Pancreas (tissue), 10 donors: Measurements from ENCODE around the gene ZFYVE26. TPM values are rescaled to one million over a fixed set of nuclear protein-coding genes. Genes with fewer than 3 reads are reported as not detected.

Experiments used
- ATAC-seq, 4 donors: fragments of 200-7000 bp; cut with Tn5 transposase; one replicate each; pipeline versions ENCODE4 v1.8.0 to v1.9.1; 2020; ENCODE audit warnings: mild to moderate bottlenecking in 4 of 4, moderate library complexity in 4 of 4
- DNase-seq, 6 donors: peaks; one replicate each; pipeline ENCODE4 v3.0.0-alpha.2; 2020
- FAIRE-seq: peaks from 2 replicates; lab custom pipeline; 2012; peaks lifted over from hg19 to GRCh38; lab: Jason Lieb, UNC
- H3K27ac ChIP-seq, 4 donors: fragments of 200-600 bp; sonication (generic); 1 replicate in 3 of 4; 2 replicates in 1 of 4; pipeline versions ENCODE4 v1.5.0 to v1.8.0; 2020
- H3K27me3 ChIP-seq, 4 donors: fragments of 200-600 bp; one replicate each; pipeline ENCODE4 v1.8.0; 2021
- H3K36me3 ChIP-seq, 3 donors: fragments of 200-600 bp; sonication (generic) in 1 of 3; one replicate each; pipeline versions ENCODE4 v1.5.0 to v1.8.0; 2020 to 2021
- H3K4me1 ChIP-seq, 3 donors: fragments of 200-600 bp; one replicate each; pipeline ENCODE4 v1.8.0; 2021
- H3K4me3 ChIP-seq, 4 donors: fragments of 200-600 bp; sonication (generic) in 2 of 4; one replicate each; pipeline versions ENCODE4 v1.5.0 to v1.8.0; 2020 to 2021
- H3K9me3 ChIP-seq, 4 donors: fragments of 200-600 bp; one replicate each; pipeline ENCODE4 v1.8.0; 2021
- CTCF ChIP-seq, 4 donors: fragments of 200-600 bp; sonication (generic) in 3 of 4; IDR thresholded peaks; one replicate each; pipeline versions ENCODE4 v1.5.0 to v1.8.0; 2021; ENCODE audit warnings: antibody characterized with exemption in 4 of 4
- WGBS, 2 donors: extraction: QIAGEN DNeasy Blood & Tissue Kit; methylation state at CpG; one replicate each; pipeline ENCODE4 v1.1.7; 2013; 5-methylcytosine and 5-hydroxymethylcytosine counted together
- intact Hi-C, 3 donors: fragments of 100-400 bp; cut with DNase I; formaldehyde crosslinking; loops; one replicate each; pipeline versions ENCODE4 v1.11.1 to v1.14.2; 2022
- polyA plus RNA-seq, 2 donors: library from polyadenylated mRNA; stranded (reverse); fragments of 200-250 nt; gene quantifications; one replicate each; pipeline ENCODE4 v1.2.3, GENCODE V29; 2013
- total RNA-seq, 6 donors: library from RNA; stranded (reverse); fragmentation: NEBNext Ultra II Directional in 4 of 6; extraction: Animal tissue kit (Norgen Biotek cat#: 25700) in 4 of 6; gene quantifications; one replicate each; pipeline versions ENCODE4 v1.2.1 to v1.2.4, GENCODE V29; 2021 to 2023
- donor health status: healthy with polysubstance abuse.
- donor health status: DM: no; HTN: no; CAD: no; lungs with moderate emphysema.
- donor health status: DM: no; HTN: no; CAD: no.
- donor health status: control.
- donor health status: control.
- donor health status: Bipolar disorder and iron deficiency.
- donor health status: DM: yes; HTN: yes; CAD: no.
- donor health status: DM: no; HTN: no; CAD: no.
- donor health status: DM: no; HTN: no; CAD: no.
- donor health status: DM: yes; HTN: yes; CAD: no.

The ZFYVE26 gene
- total and polyA plus RNA-seq, 8 donors = 5.5 to 16.0 (median 7.9) TPM

DNA sequence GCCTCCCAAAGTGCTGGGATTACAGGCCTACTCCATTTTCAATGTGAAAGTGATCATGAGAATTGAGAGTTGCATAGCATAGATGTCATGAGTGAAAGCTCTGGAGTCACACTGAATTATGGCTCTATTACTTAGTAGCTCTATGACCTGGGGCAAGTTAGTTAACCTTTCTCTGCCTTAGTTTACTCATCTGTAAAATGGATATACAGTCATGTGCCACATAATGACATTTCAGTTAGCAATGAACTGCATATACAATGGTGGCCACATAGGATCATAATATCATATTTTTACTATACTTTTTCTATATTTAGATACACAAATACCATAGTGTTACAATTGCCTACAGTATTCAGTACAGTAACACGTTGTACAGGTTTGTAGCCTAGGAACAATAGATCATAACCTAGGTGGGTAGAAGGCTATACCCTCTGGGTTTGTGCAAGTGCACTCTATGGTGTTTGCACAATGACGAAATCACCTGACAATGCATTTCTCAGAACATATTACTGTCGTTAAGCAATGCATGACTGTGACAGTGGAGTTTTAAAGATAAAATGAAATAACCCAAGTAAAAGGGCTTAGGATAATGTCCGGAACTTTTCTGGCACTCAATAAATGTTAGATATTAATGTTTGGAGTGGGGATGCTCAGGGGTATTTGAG is 53.1 kb downstream of the ZFYVE26 start:
- intact Hi-C loops = no loop called here
- Histone ChIP-seq H3K4me1 (no peaks in the 10 kb centered on the region), H3K27ac (no peak overlapping the region), H3K9me3 (no peaks in the 10 kb centered on the region), H3K27me3 (no peaks in the 10 kb centered on the region), H3K4me3 (no peak overlapping the region), H3K36me3 (peaks cover 0 to 17% (median 0%) of the 10 kb centered on the region in 3 donors)
- ATAC-seq = peak in 1 of 4 donors; percentile 49
- no peak for TF ChIP-seq CTCF (IDR thresholded peaks at IDR 0.05)
- no peak for DNase-seq
- FAIRE-seq = no peak
- 74 to 78% methylated on average over 4 of the region's 4 CpGs for WGBS, 2 donors

- no peaks in the 10 kb centered on the region for H3K4me1 ChIP-seq
- H3K27me3 ChIP-seq = no peaks in the 10 kb centered on the region
- H3K27ac ChIP-seq = no peak overlapping the region
- no peak overlapping the region for H3K4me3 ChIP-seq
- no peaks in the 10 kb centered on the region for H3K9me3 ChIP-seq
- no peak for ATAC-seq
- intact Hi-C loops = no loop called here
- WGBS, 2 donors = 92 to 97% methylated on average over 5 of the region's 5 CpGs
- TF ChIP-seq CTCF (IDR thresholded peaks at IDR 0.05) = no peak
- no peak for DNase-seq
- peaks cover 0 to 11% (median 0%) of the 10 kb centered on the region in 3 donors for H3K36me3 ChIP-seq
- FAIRE-seq = no peak
These were observed 54.3 kb downstream of the ZFYVE26 start for GRCh38 chr14:67762051-67762450.

DNA sequence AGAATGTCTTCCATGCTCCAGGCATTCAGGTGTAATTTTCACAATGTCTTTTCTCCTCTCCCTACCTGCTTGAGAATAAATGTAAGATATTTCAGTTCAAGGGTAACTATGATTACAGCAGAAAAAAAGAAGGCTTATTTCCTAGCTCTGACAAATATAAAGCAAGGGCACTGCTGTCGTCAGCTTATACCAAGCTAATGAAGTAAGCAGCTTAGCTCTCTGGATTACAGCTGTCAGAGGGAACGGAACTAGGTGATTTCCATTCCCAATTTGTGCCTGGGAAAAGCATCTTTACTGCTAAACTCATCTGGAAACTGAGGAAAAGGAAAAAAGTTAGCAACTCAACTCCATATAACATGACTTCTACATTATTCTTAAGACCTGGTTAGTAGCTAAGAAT is 56.5 kb downstream of the ZFYVE26 start:
- H3K27me3 ChIP-seq = no peaks in the 10 kb centered on the region
- H3K4me1 ChIP-seq = no peaks in the 10 kb centered on the region
- peaks cover 0 to 11% (median 0%) of the 10 kb centered on the region in 3 donors for H3K36me3 ChIP-seq
- ATAC-seq (no peak), DNase-seq (no peak), FAIRE-seq (no peak)
- H3K27ac ChIP-seq = no peak overlapping the region
- WGBS, 2 donors = 90 to 91% methylated on average over 2 of the region's 2 CpGs
- H3K4me3 ChIP-seq = no peak overlapping the region
- intact Hi-C loops = no loop called here
- no peak for TF ChIP-seq CTCF (IDR thresholded peaks at IDR 0.05)
- no peaks in the 10 kb centered on the region for H3K9me3 ChIP-seq

- WGBS, 2 donors = 86 to 92% methylated on average over 3 of the region's 3 CpGs
- no peak for TF ChIP-seq CTCF (IDR thresholded peaks at IDR 0.05)
- no peak for ATAC-seq
- Histone ChIP-seq H3K4me1 (no peaks in the 10 kb centered on the region), H3K27me3 (no peaks in the 10 kb centered on the region), H3K27ac (no peak overlapping the region), H3K9me3 (no peaks in the 10 kb centered on the region), H3K36me3 (peaks cover 0 to 24% (median 7%) of the 10 kb centered on the region in 3 donors), H3K4me3 (no peak overlapping the region)
- intact Hi-C loops = no loop called here
- FAIRE-seq = no peak
- DNase-seq = no peak
These were observed 59.2 kb downstream of the ZFYVE26 start for GRCh38 chr14:67757175-67757574.

- ATAC-seq (no peak), DNase-seq (no peak), FAIRE-seq (no peak)
- Histone ChIP-seq H3K27ac (no peak overlapping the region), H3K9me3 (no peaks in the 10 kb centered on the region), H3K27me3 (no peaks in the 10 kb centered on the region), H3K4me1 (no peaks in the 10 kb centered on the region), H3K4me3 (no peak overlapping the region), H3K36me3 (peaks cover 0 to 29% (median 7%) of the 10 kb centered on the region in 3 donors)
- intact Hi-C loops = no loop called here
- TF ChIP-seq CTCF (IDR thresholded peaks at IDR 0.05) = no peak
- 93 to 94% methylated on average over 1 of the region's 1 CpG for WGBS, 2 donors
These were observed 59.9 kb downstream of the ZFYVE26 start for GRCh38 chr14:67756496-67756895.
